Transverse colon (tissue), 4 donors: ENCODE measurements around the gene ANK3.

ENCODE experiments used
- CTCF ChIP-seq, 5 experiments: fragments of 200-600 bp in 3 of 5; fragments of 450-650 bp in 2 of 5; sonication (generic) in 3 of 5; IDR thresholded peaks; 1 replicate in 2 of 5; 2 replicates in 3 of 5; pipeline ENCODE4 v1.5.1; 2016 to 2017; ENCODE audit warnings: antibody characterized with exemption in 5 of 5, inconsistent platforms in 3 of 5, mild to moderate bottlenecking in 2 of 5, moderate library complexity in 1 of 5
- EP300 ChIP-seq: sonication (generic); formaldehyde crosslinking; IDR thresholded peaks from one replicate; pipeline ENCODE4 v1.6.1; 2017; ENCODE audit warnings: antibody characterized with exemption, low read depth
- POLR2A ChIP-seq: fragments of 450-650 bp; IDR thresholded peaks from one replicate; pipeline ENCODE4 v1.6.1; 2016; ENCODE audit warnings: antibody characterized with exemption, mild to moderate bottlenecking, moderate library complexity
- POLR2AphosphoS5 ChIP-seq, 3 donors: sonication (generic); formaldehyde crosslinking; IDR thresholded peaks; one replicate each; pipeline ENCODE4 v1.6.1; 2016; ENCODE audit warnings: antibody characterized with exemption in 3 of 3

- TF ChIP-seq POLR2AphosphoS5 (IDR thresholded peaks at IDR 0.05) (no peak), POLR2A (no peak), CTCF (IDR thresholded peaks at IDR 0.05) (no peak), EP300 (no peak)
Measured at GRCh38 chr10:60424971-60425370, 35.3 kb upstream of the ANK3 start.
